A673 (cell line): ENCODE measurements around the gene TAF3. TPM values are rescaled to one million over a fixed set of nuclear protein-coding genes. Genes with fewer than 3 reads are reported as not detected.

Experiments used
- BruUV-seq: library from RNA; stranded (reverse); fragments of 400-500 nt; replicated peaks from 2 replicates; lab custom pipeline; 2021; lab: Mats Ljungman, UMichigan
- CTCF ChIA-PET: fragments of 300-600 bp; sonication (Branson Sonifier 250); formaldehyde crosslinking; loops from one replicate; lab custom pipeline; 2022; ENCODE audit warnings: antibody characterized with exemption; lab: Charles Lee
- POLR2A ChIA-PET: fragments of 300-600 bp; sonication (Branson Sonifier 250); formaldehyde crosslinking; loops from one replicate; lab custom pipeline; 2022; ENCODE audit warnings: antibody characterized with exemption; ENCODE audit not compliant: low non-redundant PET; lab: Charles Lee
- DNase-seq: peaks from one replicate; pipeline ENCODE4 v3.0.0-alpha.2; 2015; ENCODE audit warnings: low spot score
- H3K27ac ChIP-seq: fragments of 200-600 bp; sonication (generic); 2 replicates; pipeline ENCODE4 v1.5.1; 2016; ENCODE audit warnings: mixed run types, low read depth, mild to moderate bottlenecking, mixed read lengths, antibody characterized with exemption, low read length; ENCODE audit not compliant: poor library complexity, severe bottlenecking
- H3K27me3 ChIP-seq: fragments of 200-600 bp; sonication (generic); replicated peaks from 2 replicates; pipeline ENCODE4 v1.6.1; 2017; ENCODE audit warnings: mixed run types, low read depth, mild to moderate bottlenecking, mixed read lengths, antibody characterized with exemption, low read length; ENCODE audit not compliant: insufficient read depth, poor library complexity
- H3K36me3 ChIP-seq: fragments of 200-600 bp; sonication (generic); 2 replicates; pipeline ENCODE4 v1.6.1; 2016; ENCODE audit warnings: mixed run types, mild to moderate bottlenecking, mixed read lengths, antibody characterized with exemption, low read length; ENCODE audit not compliant: insufficient read depth, poor library complexity, severe bottlenecking
- H3K4me1 ChIP-seq: fragments of 200-600 bp; sonication (generic); 2 replicates; pipeline ENCODE4 v1.6.1; 2017; ENCODE audit warnings: mixed run types, mild to moderate bottlenecking, mixed read lengths, antibody characterized with exemption, low read length; ENCODE audit not compliant: insufficient read depth, poor library complexity, severe bottlenecking
- H3K4me3 ChIP-seq: fragments of 200-600 bp; sonication (generic); 2 replicates; pipeline ENCODE4 v1.5.1; 2016; ENCODE audit warnings: low read depth, mixed run types, mild to moderate bottlenecking, mixed read lengths, low read length; ENCODE audit not compliant: poor library complexity, severe bottlenecking
- H3K9me3 ChIP-seq: fragments of 200-600 bp; sonication (generic); 2 replicates; pipeline ENCODE4 v1.6.1; 2016; ENCODE audit warnings: mixed run types, low read depth, mild to moderate bottlenecking, mixed read lengths, antibody characterized with exemption, low read length; ENCODE audit not compliant: poor library complexity, severe bottlenecking
- CTCF ChIP-seq: fragments of 300-800, 200-600 bp; sonication (generic); conservative IDR thresholded peaks from 2 replicates; pipeline ENCODE4 v1.5.1; 2017; ENCODE audit warnings: low read depth, mild to moderate bottlenecking, antibody characterized with exemption, low read length, moderate library complexity, mixed read lengths
- EZH2 ChIP-seq: fragments of 200-600 bp; sonication (generic); IDR thresholded peaks from 2 replicates; pipeline ENCODE4 v1.6.1; 2017; ENCODE audit warnings: borderline replicate concordance, low read depth, mild to moderate bottlenecking, mixed read lengths, antibody characterized with exemption, low read length; ENCODE audit not compliant: poor library complexity, severe bottlenecking
- intact Hi-C: fragments of 100-400 bp; cut with micrococcal nuclease; formaldehyde crosslinking; loops from one replicate; pipeline ENCODE4 v1.10.0; 2022; ENCODE audit not compliant: unreplicated experiment
- total RNA-seq: library from RNA; stranded (reverse); gene quantifications from 2 replicates; pipeline ENCODE4 v1.2.3, GENCODE V29; 2021

TAF3 gene
- total RNA-seq, 1 experiment from 2014 or later = 14.0 TPM

- Histone ChIP-seq H3K27ac (no peak overlapping the region), H3K27me3 (peaks cover 60% of the 10 kb centered on the region), H3K9me3 (no peaks in the 10 kb centered on the region), H3K4me1 (peaks cover 23% of the 10 kb centered on the region), H3K4me3 (no peak overlapping the region), H3K36me3 (no peaks in the 10 kb centered on the region)
- ChIA-PET POLR2A (no interaction called here), CTCF (interaction anchor here (0.6 kb wide), 1 partner anchor 540 kb away, joined by 3 read pairs; no protein-coding TSS in a partner anchor)
- BruUV-seq = no TSS peak
- no peak for TF ChIP-seq EZH2
- no peak for TF ChIP-seq CTCF
- intact Hi-C loops = no loop called here
- DNase-seq = no peak
Measured at GRCh38 chr10:8033812-8034465, 215.6 kb downstream of the TAF3 start.

- no peak for DNase-seq
- CTCF ChIA-PET = interaction anchor here (0.6 kb wide), 1 partner anchor 539 kb away, joined by 3 read pairs; no protein-coding TSS in a partner anchor
- intact Hi-C loops = loop anchor here (5.0 kb wide), 1 partner anchor 162 kb away; no protein-coding TSS in a partner anchor
- Histone ChIP-seq H3K36me3 (no peaks in the 10 kb centered on the region), H3K27ac (no peak overlapping the region), H3K9me3 (no peaks in the 10 kb centered on the region), H3K4me3 (peak overlapping the region; percentile 24), H3K27me3 (peaks cover 66% of the 10 kb centered on the region), H3K4me1 (peaks cover 23% of the 10 kb centered on the region)
- TF ChIP-seq CTCF = no peak
- TF ChIP-seq EZH2 = no peak
- POLR2A ChIA-PET = no interaction called here
- BruUV-seq = no TSS peak
Measured at GRCh38 chr10:8034466-8035005, 216.2 kb downstream of the TAF3 start.

DNA sequence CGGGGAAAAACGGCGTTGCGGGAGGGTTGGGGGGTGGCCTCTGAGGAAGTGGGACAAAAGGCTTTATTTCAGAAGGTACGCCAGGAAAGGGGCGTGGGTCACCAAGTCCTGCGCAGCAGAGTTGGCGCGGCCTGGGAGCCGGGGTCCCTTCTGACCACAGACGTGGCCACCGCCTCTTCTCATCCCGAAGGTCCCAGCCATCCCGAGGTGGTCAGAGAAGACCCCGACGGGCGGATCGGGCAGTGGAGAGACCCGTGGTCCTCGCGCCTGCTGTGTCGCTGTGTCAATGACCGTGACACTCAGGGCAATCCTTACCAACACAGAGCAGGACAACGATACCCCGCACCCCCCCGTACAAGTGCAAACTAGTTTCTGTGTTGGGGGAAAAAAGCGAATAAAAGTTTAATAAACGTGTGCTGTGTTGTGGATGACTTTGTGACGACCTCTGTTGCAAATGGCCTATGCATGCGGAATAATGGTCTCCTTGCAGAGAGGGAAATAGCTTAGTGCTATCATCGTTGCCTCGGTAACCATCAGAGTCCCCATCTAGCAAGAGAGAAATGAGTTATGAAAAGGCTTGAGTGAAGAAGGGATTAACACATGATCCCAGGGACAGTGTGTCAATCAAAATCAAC is 216.8 kb downstream of the TAF3 start:
- peak overlapping the region; percentile 32 for H3K4me3 ChIP-seq
- DNase-seq = peak; percentile 68

More for the DNA sequence above, 216.8 kb downstream of the TAF3 start:
- no TSS peak for BruUV-seq
- Histone ChIP-seq H3K4me1 (peaks cover 23% of the 10 kb centered on the region), H3K9me3 (no peaks in the 10 kb centered on the region), H3K36me3 (no peaks in the 10 kb centered on the region), H3K27me3 (peaks cover 72% of the 10 kb centered on the region), H3K27ac (no peak overlapping the region)
- no peak for TF ChIP-seq CTCF
- TF ChIP-seq EZH2 = no peak
- intact Hi-C loops = loop anchor here (5.0 kb wide), 1 partner anchor 163 kb away; no protein-coding TSS in a partner anchor
- POLR2A ChIA-PET = no interaction called here
- CTCF ChIA-PET = no interaction called here
